RWPE2 (cell line): Measurements from ENCODE around the gene KIF3B.

ENCODE experiments used
- ATAC-seq: fragments of 200-7000 bp; cut with Tn5 transposase; 3 replicates; pipeline ENCODE4 v1.9.1; 2021; ENCODE audit warnings: low read depth
- DNase-seq: peaks from one replicate; pipeline ENCODE4 v3.0.0-alpha.2; 2020; ENCODE audit warnings: low spot score
- H3K27ac ChIP-seq: fragments of 450-650 bp; 2 replicates; pipeline ENCODE4 v1.5.1; 2017; ENCODE audit warnings: mild to moderate bottlenecking; ENCODE audit not compliant: poor library complexity, severe bottlenecking
- H3K27me3 ChIP-seq: fragments of 250-450 bp; sonication (Bioruptor Pico); 2 replicates; pipeline ENCODE4 v1.5.1; 2021; ENCODE audit warnings: mild to moderate bottlenecking, moderate library complexity; ENCODE audit not compliant: insufficient read depth, poor library complexity, severe bottlenecking
- H3K36me3 ChIP-seq: fragments of 250-450 bp; sonication (Bioruptor Pico); 2 replicates; pipeline ENCODE4 v1.5.1; 2020; ENCODE audit warnings: low read depth, mild to moderate bottlenecking, moderate library complexity
- H3K4me1 ChIP-seq: fragments of 250-450 bp; sonication (Bioruptor Pico); 2 replicates; pipeline ENCODE4 v1.5.1; 2021; ENCODE audit warnings: mild to moderate bottlenecking, moderate library complexity; ENCODE audit not compliant: insufficient read depth, poor library complexity, severe bottlenecking
- H3K4me3 ChIP-seq: fragments of 250-450 bp; sonication (Bioruptor Pico); 2 replicates; pipeline ENCODE4 v1.5.1; 2021; ENCODE audit warnings: mild to moderate bottlenecking, moderate library complexity; ENCODE audit not compliant: severe bottlenecking
- H3K9me3 ChIP-seq: fragments of 250-450 bp; sonication (Bioruptor Pico); 2 replicates; pipeline ENCODE4 v1.5.1; 2021; ENCODE audit warnings: mild to moderate bottlenecking, moderate library complexity; ENCODE audit not compliant: severe bottlenecking
- CTCF ChIP-seq: fragments of 450-650 bp; IDR thresholded peaks from one replicate; pipeline ENCODE4 v1.5.1; 2017; ENCODE audit warnings: mild to moderate bottlenecking, moderate library complexity; ENCODE audit not compliant: poor library complexity, severe bottlenecking

The KIF3B gene

GRCh38 chr20:32277361-32278198 is at the start of gene KIF3B:
Gene KIF3B (plus strand): TSS chr20:32277651. CDS start chr20:32309778, 32,127 bp downstream.
- H3K4me3 ChIP-seq = peak within 1 kb of the TSS; percentile 94
- H3K27ac ChIP-seq = peak within 1 kb of the TSS; percentile 10
- H3K36me3 ChIP-seq = peaks cover 10% of the 10 kb centered on the region; the same call in 1 of the 2 replicates
- DNase-seq (peak; percentile 99), ATAC-seq (peak; percentile 93)
- H3K9me3 ChIP-seq = no peaks in the 10 kb centered on the region
- no peaks in the 10 kb centered on the region for H3K27me3 ChIP-seq
- no peak for TF ChIP-seq CTCF
- peaks cover 4% of the 10 kb centered on the region for H3K4me1 ChIP-seq

DNA sequence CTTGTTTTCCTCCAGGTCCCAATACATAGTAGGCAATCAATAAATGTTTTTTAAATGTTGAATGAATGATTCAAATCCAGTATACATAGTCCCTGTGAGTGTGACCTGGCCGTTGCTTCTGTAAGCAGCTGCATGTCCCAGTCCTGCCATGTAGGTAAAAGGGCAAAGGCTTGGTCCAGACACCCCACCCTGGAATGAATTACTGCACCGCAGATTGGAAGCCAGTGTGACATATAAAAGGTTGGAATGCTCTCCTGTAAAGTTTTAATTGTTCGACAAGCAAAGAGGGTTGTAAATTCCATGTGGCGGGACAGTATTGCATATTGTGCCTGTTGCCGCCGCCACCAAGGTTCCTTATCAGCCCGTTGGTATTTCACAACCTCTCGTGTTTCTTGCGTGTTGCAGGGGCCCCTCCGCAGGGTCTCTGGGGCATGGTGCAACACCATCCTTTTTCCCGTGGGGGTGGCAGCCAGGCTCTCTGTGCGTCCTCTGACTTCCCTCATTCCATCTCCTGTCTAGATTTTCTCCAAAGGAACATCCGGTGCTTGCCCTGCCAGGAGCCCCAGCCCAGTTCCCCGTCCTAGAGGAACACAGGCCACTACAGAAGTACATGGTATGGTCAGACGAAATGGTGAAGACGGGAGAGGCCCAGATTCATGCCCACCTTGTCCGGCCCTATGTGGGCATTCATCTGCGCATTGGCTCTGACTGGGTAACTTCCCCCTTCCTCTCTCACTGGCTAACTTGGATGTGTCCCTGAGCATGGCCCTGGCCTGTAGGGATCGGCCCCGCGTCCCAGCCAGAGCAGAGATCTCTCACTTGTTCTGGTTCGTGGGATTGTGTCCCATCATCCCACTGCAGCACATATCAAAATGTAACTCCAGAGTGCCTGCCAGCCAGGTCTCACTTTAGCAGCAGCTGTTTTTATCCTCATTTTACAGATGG is 49.4 kb upstream of the KIF3B start:
- no peak overlapping the region for H3K27ac ChIP-seq
- H3K36me3 ChIP-seq = peaks cover 89% of the 10 kb centered on the region
- no peak for DNase-seq

DNA sequence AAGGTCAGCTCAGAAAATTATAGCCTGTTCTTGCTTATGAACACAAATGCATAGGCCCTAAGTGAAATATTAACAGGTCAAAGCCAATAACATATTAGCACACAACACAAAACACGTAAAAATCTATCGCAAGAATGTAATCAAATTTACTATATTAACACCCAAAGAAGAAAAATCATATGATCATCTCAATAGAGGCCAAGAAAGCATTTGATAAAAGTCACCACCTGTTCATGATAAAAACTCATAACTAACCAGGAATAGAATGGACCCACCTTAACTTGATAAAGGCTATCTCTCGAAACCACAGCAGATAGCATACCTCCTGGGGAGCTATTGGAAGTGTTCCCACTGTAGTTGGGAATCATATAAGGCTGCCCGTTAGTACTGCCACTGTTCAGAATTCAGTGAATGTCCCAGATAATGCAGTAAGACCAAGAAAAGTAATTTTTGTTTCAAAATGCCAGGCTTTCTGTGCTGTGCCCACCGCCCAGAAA is 48.2 kb upstream of the KIF3B start:
- TF ChIP-seq CTCF = no peak

More for the DNA sequence above, 49.4 kb upstream of the KIF3B start:
- Histone ChIP-seq H3K4me1 (no peaks in the 10 kb centered on the region), H3K9me3 (no peaks in the 10 kb centered on the region), H3K27me3 (no peaks in the 10 kb centered on the region), H3K4me3 (no peak overlapping the region)
- TF ChIP-seq CTCF = no peak
- no peak for ATAC-seq

DNA sequence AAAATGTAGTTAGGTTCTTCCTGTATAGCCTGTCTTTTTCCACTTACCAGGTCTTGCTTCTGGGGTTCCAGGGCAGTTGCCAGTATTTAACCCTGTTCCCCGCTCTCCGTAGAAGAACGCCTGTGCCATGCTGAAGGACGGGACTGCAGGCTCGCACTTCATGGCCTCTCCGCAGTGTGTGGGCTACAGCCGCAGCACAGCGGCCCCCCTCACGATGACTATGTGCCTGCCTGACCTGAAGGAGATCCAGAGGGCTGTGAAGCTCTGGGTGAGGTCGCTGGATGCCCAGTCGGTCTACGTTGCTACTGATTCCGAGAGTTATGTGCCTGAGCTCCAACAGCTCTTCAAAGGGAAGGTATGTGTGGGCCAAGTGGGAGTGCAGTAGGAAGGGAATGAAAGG is 46.7 kb upstream of the KIF3B start:
- Histone ChIP-seq H3K9me3 (no peaks in the 10 kb centered on the region), H3K36me3 (peaks cover 93% of the 10 kb centered on the region), H3K27ac (no peak overlapping the region), H3K27me3 (no peaks in the 10 kb centered on the region), H3K4me3 (no peak overlapping the region), H3K4me1 (peaks cover 2% of the 10 kb centered on the region)
- no peak for TF ChIP-seq CTCF
- DNase-seq = no peak
- ATAC-seq = no peak

More for the DNA sequence above, 48.2 kb upstream of the KIF3B start:
- peaks cover 91% of the 10 kb centered on the region for H3K36me3 ChIP-seq
- no peaks in the 10 kb centered on the region for H3K9me3 ChIP-seq
- no peaks in the 10 kb centered on the region for H3K4me1 ChIP-seq
- no peak overlapping the region for H3K4me3 ChIP-seq
- no peaks in the 10 kb centered on the region for H3K27me3 ChIP-seq
- DNase-seq (no peak), ATAC-seq (no peak)
- H3K27ac ChIP-seq = no peak overlapping the region
